Tibial nerve (tissue), 4 donors: ENCODE results near the gene SPATA24. TPM values are rescaled to one million over a fixed set of nuclear protein-coding genes. Genes with fewer than 3 reads are reported as not detected.

Experiments
- DNase-seq, 2 donors: peaks; one replicate each; pipeline ENCODE4 v3.0.0-alpha.2; 2019; ENCODE audit warnings: low spot score in 2 of 2
- H3K27ac ChIP-seq, 4 donors: fragments of 200-600 bp; sonication (generic) in 3 of 4; one replicate each; pipeline ENCODE4 v1.5.1; 2017 to 2019; ENCODE audit warnings: mild to moderate bottlenecking in 1 of 4
- H3K27me3 ChIP-seq, 2 donors: fragments of 200-600 bp; sonication (generic) in 1 of 2; one replicate each; pipeline versions ENCODE4 v1.5.1 to v1.6.0; 2017 to 2019
- H3K36me3 ChIP-seq, 3 donors: fragments of 200-600 bp; sonication (generic); one replicate each; pipeline ENCODE4 v1.5.1; 2018 to 2019
- H3K4me1 ChIP-seq, 4 donors: fragments of 200-600 bp; sonication (generic) in 3 of 4; one replicate each; pipeline ENCODE4 v1.5.1; 2017 to 2019
- H3K4me3 ChIP-seq, 4 donors: fragments of 200-600 bp; sonication (generic) in 3 of 4; one replicate each; pipeline ENCODE4 v1.5.1; 2017 to 2019; ENCODE audit warnings: mild to moderate bottlenecking in 1 of 4, moderate library complexity in 1 of 4
- H3K9me3 ChIP-seq, 4 donors: fragments of 200-600 bp; sonication (generic) in 3 of 4; one replicate each; pipeline ENCODE4 v1.5.1; 2017 to 2019
- CTCF ChIP-seq, 5 experiments: fragments of 200-600 bp in 3 of 5; fragments of 450-650 bp in 2 of 5; sonication (generic) in 3 of 5; IDR thresholded peaks; one replicate each; pipeline ENCODE4 v1.5.1; 2016 to 2019; ENCODE audit warnings: antibody characterized with exemption in 5 of 5, mild to moderate bottlenecking in 3 of 5, moderate library complexity in 2 of 5
- EP300 ChIP-seq, 2 donors: sonication (generic); formaldehyde crosslinking; IDR thresholded peaks; one replicate each; pipeline ENCODE4 v1.6.1; 2017; ENCODE audit warnings: antibody characterized with exemption in 2 of 2, mild to moderate bottlenecking in 1 of 2
- POLR2A ChIP-seq, 2 donors: fragments of 450-650 bp; IDR thresholded peaks; one replicate each; pipeline ENCODE4 v1.6.1; 2017; ENCODE audit warnings: antibody characterized with exemption in 2 of 2, mild to moderate bottlenecking in 2 of 2, moderate library complexity in 2 of 2
- WGBS, 2 donors: methylation state at CpG; one replicate each; pipeline ENCODE4 v1.1.5; 2018; 5-methylcytosine and 5-hydroxymethylcytosine counted together
- total RNA-seq, 4 donors: library from RNA; depleted of rRNA; stranded (reverse); fragments of >200 nt; gene quantifications; one replicate each; pipeline ENCODE4 v1.1.0, GENCODE V29; 2016

The SPATA24 gene
- total RNA-seq, 4 donors from 2014 or later = 1.9 to 7.2 TPM; not detected in 2

DNA sequence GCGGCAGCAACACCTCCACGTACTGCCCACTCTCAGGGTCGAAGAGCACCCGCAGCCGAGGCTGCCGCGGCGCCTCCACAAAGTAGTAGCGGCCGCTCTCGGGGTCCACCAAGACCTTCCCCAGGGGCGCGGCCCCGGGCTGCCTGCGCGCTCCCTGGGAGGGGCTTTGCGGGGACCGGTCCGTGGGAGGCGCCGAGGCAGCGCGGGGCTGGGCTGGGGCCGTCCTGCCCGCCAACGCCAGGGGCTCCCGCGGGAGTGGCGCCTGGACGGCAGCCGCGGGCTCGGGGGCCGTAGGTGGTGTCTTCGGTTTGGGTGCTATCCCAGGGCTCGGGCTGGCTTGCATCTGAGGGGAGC lies 11.6 kb downstream of the SPATA24 start:
- DNase-seq = no peak
- no peaks in the 10 kb centered on the region for H3K9me3 ChIP-seq
- H3K4me3 ChIP-seq = peak overlapping the region in 3 of 4 donors; percentile 26 to 57 (median 53)
- WGBS, 2 donors = 5 to 13% methylated on average over 25 to 27 of the region's 36 CpGs
- peaks cover 0 to 35% of the 10 kb centered on the region in 2 donors for H3K27me3 ChIP-seq
- TF ChIP-seq EP300 (IDR thresholded peaks at IDR 0.05) (no peak), CTCF (IDR thresholded peaks at IDR 0.05) (peak in 1 of 5 experiments; percentile 63)
- no peaks in the 10 kb centered on the region for H3K36me3 ChIP-seq
- H3K4me1 ChIP-seq = peaks cover 0 to 47% (median 24%) of the 10 kb centered on the region in 4 donors
- peak overlapping the region in 1 of 4 donors; percentile 74 for H3K27ac ChIP-seq

DNA sequence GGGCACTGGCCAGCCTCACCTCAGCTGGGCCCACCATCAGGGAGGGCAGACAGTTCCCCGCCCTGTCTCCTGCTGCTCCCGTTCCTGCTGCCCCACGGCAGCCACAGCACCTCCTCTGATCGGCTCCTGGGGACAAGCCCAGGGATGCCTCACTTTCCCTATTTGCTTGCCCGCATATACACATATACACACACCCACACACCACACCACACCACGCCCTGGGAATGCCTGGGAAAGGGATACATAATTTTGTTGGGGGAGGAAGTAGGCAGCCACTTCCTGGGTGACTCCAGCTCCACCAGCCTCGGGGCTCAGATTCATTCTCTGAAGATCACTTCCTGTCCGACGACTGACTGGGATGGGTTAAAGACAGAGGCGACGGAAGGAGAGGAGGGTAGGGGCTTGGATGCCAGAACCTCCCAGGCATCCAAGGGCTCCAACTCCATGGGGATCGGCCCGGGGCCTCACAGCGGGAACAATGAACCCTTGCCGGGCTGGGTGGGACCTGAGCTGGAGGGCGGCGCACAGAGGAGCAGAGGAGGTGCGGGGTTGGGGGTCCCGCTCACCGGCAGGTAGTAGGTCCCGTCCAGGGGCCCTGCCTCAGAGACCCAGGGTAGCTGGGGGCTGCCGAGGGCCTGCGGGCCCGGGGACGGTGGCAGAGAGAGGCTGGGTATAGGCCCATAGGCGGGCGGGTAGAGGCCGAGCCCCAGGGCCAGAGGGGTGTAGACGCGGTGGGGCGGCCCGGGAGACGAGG lies 12.1 kb downstream of the SPATA24 start:
- Histone ChIP-seq H3K27me3 (peaks cover 0 to 35% of the 10 kb centered on the region in 2 donors), H3K4me3 (peak overlapping the region in 2 of 4 donors; percentile 53 to 57), H3K4me1 (peaks cover 0 to 47% (median 24%) of the 10 kb centered on the region in 4 donors), H3K9me3 (no peaks in the 10 kb centered on the region), H3K36me3 (no peaks in the 10 kb centered on the region), H3K27ac (peak overlapping the region in 1 of 4 donors; percentile 74)
- no peak for DNase-seq
- TF ChIP-seq EP300 (IDR thresholded peaks at IDR 0.05) = no peak
- TF ChIP-seq CTCF (IDR thresholded peaks at IDR 0.05) = no peak
- TF ChIP-seq POLR2A (IDR thresholded peaks at IDR 0.05) = no peak
- 47 to 56% methylated on average over 27 to 30 of the region's 33 CpGs for WGBS, 2 donors

DNA sequence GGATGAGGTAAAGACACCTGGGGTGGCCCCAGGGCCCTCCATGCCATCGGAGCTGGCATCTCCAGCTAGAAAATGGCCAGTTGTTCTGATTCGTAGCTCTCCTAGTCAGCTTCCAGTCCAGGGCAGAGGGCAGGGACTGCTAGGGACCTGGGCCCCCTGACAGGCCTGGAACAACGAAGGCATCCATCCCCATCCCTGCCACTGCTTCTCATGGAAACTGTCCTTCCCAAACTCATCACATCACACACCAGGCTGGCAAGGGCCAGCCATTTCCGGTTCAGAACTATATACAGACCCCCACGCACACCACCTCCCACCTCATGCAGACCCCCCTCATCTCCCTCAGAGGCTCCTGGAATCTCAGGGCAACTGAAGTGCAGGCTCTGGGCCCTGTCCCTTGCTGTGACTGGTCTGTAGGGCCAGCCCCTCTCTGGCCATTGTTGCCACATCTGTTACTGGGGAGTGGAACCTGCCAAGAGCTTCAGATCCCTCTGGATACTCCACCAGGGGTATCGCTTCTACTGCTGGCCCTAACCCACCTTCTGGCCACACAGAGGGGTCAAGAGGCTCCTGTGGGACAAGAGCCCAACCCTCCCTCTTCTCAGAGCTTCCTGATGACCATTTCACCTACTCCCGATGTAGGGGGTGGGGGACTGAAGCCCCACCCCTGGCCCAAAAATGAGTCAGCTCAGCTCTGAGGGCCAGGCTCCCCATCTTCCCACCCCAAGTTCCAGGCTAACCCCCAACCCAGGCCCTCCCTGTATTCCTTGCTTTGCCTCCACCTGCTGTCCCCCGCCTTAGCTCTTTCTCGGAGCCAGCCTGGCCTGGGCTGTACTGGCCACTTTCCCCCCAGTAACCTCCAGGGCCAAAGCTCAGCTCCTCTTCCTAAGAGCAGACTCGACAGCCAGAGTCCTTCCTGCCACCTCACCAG lies 13.0 kb downstream of the SPATA24 start:
- no peaks in the 10 kb centered on the region for H3K9me3 ChIP-seq
- no peak for DNase-seq
- no peak overlapping the region for H3K4me3 ChIP-seq
- H3K36me3 ChIP-seq = no peaks in the 10 kb centered on the region
- 68 to 81% methylated on average over 10 of the region's 10 CpGs for WGBS, 2 donors
- peaks cover 0 to 47% (median 24%) of the 10 kb centered on the region in 4 donors for H3K4me1 ChIP-seq
- TF ChIP-seq POLR2A (IDR thresholded peaks at IDR 0.05) (no peak), CTCF (IDR thresholded peaks at IDR 0.05) (no peak), EP300 (IDR thresholded peaks at IDR 0.05) (no peak)
- peaks cover 0 to 34% of the 10 kb centered on the region in 2 donors for H3K27me3 ChIP-seq
- H3K27ac ChIP-seq = peak overlapping the region in 2 of 4 donors; percentile 14 to 74

- Histone ChIP-seq H3K27ac (peak within 1 kb of the TSS in 2 of 4 donors; percentile 14 to 74), H3K4me1 (peaks cover 0 to 42% (median 23%) of the 10 kb centered on the region in 4 donors), H3K36me3 (no peaks in the 10 kb centered on the region), H3K4me3 (peak within 1 kb of the TSS in 1 of 4 donors; percentile 6), H3K27me3 (peaks cover 0 to 25% of the 10 kb centered on the region in 2 donors), H3K9me3 (no peaks in the 10 kb centered on the region)
- DNase-seq = no peak
- no peak for TF ChIP-seq EP300 (IDR thresholded peaks at IDR 0.05)
- TF ChIP-seq CTCF (IDR thresholded peaks at IDR 0.05) = no peak
- no peak for TF ChIP-seq POLR2A (IDR thresholded peaks at IDR 0.05)
- WGBS, 2 donors = 69 to 74% methylated on average over 7 to 10 of the region's 11 CpGs
These were observed 13.9 kb downstream of the SPATA24 start, which contains the start of gene MZB1 for GRCh38 chr5:139389701-139390638. TSS of gene MZB1 (minus strand) at chr5:139389913. CDS start at chr5:139389856, 57 bp downstream.
